Aorta (tissue), 5 donors: ENCODE measurements around the gene CFAP210. TPM values are rescaled to one million over a fixed set of nuclear protein-coding genes. Genes with fewer than 3 reads are reported as not detected.
"Not testable (repeated sequence)": the region's sequence is repeated elsewhere in the genome, so short reads cannot be mapped to it uniquely, and the experiment has no call there.

Experiments
- ATAC-seq: fragments of 200-7000 bp; cut with Tn5 transposase; one replicate; pipeline ENCODE4 v1.9.1; 2022; ENCODE audit warnings: moderate library complexity; ENCODE audit not compliant: low FRiP score
- DNase-seq, 2 donors: peaks; one replicate each; pipeline ENCODE4 v3.0.0-alpha.2; 2020
- H3K27ac ChIP-seq, 2 donors: one replicate each; pipeline ENCODE4 v1.5.1; 2013; ENCODE audit warnings: low read length in 2 of 2, mild to moderate bottlenecking in 2 of 2, moderate library complexity in 2 of 2, control low read depth in 1 of 2, inconsistent platforms in 1 of 2, low read depth in 1 of 2
- H3K27me3 ChIP-seq, 2 donors: one replicate each; pipeline ENCODE4 v1.6.1; 2013; ENCODE audit warnings: control low read depth in 1 of 2, low read length in 1 of 2, mild to moderate bottlenecking in 1 of 2, moderate library complexity in 1 of 2; ENCODE audit not compliant: insufficient read depth in 2 of 2, control insufficient read depth in 1 of 2
- H3K36me3 ChIP-seq, 2 donors: one replicate each; pipeline ENCODE4 v1.6.1; 2013; ENCODE audit warnings: control low read depth in 1 of 2, low read length in 1 of 2, mild to moderate bottlenecking in 1 of 2; ENCODE audit not compliant: insufficient read depth in 2 of 2, control insufficient read depth in 1 of 2
- H3K4me1 ChIP-seq, 2 donors: one replicate each; pipeline ENCODE4 v1.6.1; 2013; ENCODE audit warnings: low read length in 2 of 2, control low read depth in 1 of 2, mild to moderate bottlenecking in 1 of 2, moderate library complexity in 1 of 2; ENCODE audit not compliant: insufficient read depth in 2 of 2, control insufficient read depth in 1 of 2
- H3K4me3 ChIP-seq, 2 donors: one replicate each; pipeline ENCODE4 v1.5.1; 2013; ENCODE audit warnings: low read length in 2 of 2, control low read depth in 1 of 2, mild to moderate bottlenecking in 1 of 2
- H3K9me3 ChIP-seq: one replicate; pipeline ENCODE4 v1.6.1; 2013; ENCODE audit warnings: mild to moderate bottlenecking, low read length; ENCODE audit not compliant: control insufficient read depth
- WGBS, 2 donors: extraction: QIAGEN DNeasy Blood & Tissue Kit; methylation state at CpG; one replicate each; pipeline ENCODE4 v1.1.7; 2013; 5-methylcytosine and 5-hydroxymethylcytosine counted together
- intact Hi-C, 2 donors: fragments of 100-400 bp; cut with DNase I; formaldehyde crosslinking; loops; one replicate each; pipeline versions ENCODE4 v1.14.2 to v1.15.0; 2022
- polyA plus RNA-seq, 2 donors: library from polyadenylated mRNA; stranded (reverse); fragments of 200-250 nt; gene quantifications; one replicate each; pipeline ENCODE4 v1.2.3, GENCODE V29; 2013
- total RNA-seq, 2 donors: library from RNA; stranded (reverse); fragmentation: NEBNext Ultra II Directional; extraction: Animal tissue kit (Norgen Biotek cat#: 25700); gene quantifications; one replicate each; pipeline ENCODE4 v1.2.1, GENCODE V29; 2021
- donor health status: healthy with polysubstance abuse.
- donor health status: Bipolar disorder and iron deficiency.
- donor health status: DM: no; HTN: no; CAD: no.
- donor health status: DM: no; HTN: no; CAD: no.
- donor health status: DM: yes; HTN: yes; CAD: no.

CFAP210 gene
- total and polyA plus RNA-seq, 4 donors, result 0.05 to 0.58 TPM; not detected in 2

DNA sequence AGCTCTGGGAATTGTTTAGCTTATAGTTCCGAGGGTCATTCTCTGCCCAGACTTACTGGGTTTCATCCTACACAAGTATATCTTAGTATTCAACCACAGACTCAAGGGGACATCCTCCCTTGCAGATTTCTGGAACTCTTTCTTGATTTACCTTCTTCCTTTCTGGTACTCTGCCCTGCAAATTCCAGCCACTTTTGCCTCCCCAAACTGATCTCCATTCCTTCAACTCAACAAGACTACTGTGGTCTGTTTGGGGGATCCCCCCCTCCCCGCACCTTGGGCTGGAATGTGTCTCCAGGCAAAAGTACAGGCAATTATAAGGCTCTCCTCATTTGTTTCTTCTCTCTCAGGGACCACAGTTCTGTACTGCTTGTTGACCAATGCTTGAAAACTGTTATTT lies 13.4 kb upstream of the CFAP210 start:
- intact Hi-C loops, result no loop called here
- DNase-seq (no peak), ATAC-seq (no peak)
- Histone ChIP-seq H3K36me3 (peaks cover 0 to 2% of the 10 kb centered on the region in 2 donors), H3K27me3 (no peaks in the 10 kb centered on the region), H3K27ac (no peak overlapping the region), H3K4me3 (no peak overlapping the region), H3K4me1 (no peaks in the 10 kb centered on the region), H3K9me3 (no peaks in the 10 kb centered on the region)
- 62 to 88% methylated on average over 2 of the region's 2 CpGs for WGBS, 2 donors

DNA sequence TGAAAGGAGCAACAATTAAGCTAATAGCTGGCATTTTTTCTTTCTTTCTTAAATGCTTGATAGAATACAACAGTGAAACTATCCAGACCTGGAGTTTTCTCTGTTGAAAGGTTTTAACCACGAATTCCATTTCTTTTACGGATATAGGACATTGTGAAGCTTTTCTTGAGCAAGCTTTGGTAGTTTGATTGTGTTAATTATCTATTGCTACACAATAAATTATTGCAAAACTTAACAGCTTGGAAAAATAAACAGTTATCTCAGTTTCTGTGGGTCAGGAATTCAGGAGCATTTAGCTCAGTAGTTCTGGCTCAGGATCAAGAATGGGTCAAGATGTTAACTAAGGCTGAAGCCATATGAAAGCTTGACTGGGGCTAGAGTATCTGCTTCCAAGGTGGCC lies 11.7 kb upstream of the CFAP210 start:
- WGBS, 2 donors, result 36 to 43% methylated on average over 2 of the region's 2 CpGs
- Histone ChIP-seq H3K36me3 (peaks cover 0 to 2% of the 10 kb centered on the region in 2 donors), H3K27me3 (no peaks in the 10 kb centered on the region), H3K27ac (no peak overlapping the region), H3K4me3 (no peak overlapping the region), H3K9me3 (no peaks in the 10 kb centered on the region), H3K4me1 (no peaks in the 10 kb centered on the region)
- no peak for ATAC-seq
- intact Hi-C loops, result no loop called here
- no peak for DNase-seq

DNA sequence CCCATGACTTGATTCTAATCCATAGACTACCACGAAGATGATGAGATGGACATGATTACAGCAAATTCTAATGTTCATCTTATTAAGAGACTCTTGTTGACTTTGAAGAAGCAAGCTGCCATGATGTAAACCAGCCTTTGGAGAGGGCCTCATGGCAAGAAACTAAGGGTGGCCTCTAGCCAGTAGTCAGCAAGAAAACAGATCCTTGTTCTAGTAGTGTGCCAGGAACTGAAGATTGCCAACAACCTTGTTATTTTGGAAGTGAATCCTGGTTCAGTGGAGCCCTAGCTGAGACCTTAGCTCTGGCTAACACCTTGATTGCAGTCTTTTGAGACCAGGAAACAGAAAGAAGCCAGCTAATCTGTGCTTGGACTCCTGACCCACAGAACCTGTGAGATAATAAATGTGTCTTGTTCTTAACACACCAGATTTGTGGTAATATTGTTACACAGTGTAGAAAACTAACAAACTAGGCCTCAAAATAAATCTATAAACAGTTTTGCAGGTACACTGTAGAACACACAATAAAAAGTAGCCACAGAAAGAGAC lies 10.0 kb upstream of the CFAP210 start:
- intact Hi-C loops, result no loop called here
- H3K36me3 ChIP-seq, result no peaks in the 10 kb centered on the region
- H3K27me3 ChIP-seq, result no peaks in the 10 kb centered on the region
- DNase-seq (no peak), ATAC-seq (no peak)
- H3K4me3 ChIP-seq, result no peak overlapping the region
- no peaks in the 10 kb centered on the region for H3K9me3 ChIP-seq
- no peak overlapping the region for H3K27ac ChIP-seq
- WGBS, 2 donors, result 91 to 92% methylated on average over 1 of the region's 1 CpG
- H3K4me1 ChIP-seq, result no peaks in the 10 kb centered on the region

DNA sequence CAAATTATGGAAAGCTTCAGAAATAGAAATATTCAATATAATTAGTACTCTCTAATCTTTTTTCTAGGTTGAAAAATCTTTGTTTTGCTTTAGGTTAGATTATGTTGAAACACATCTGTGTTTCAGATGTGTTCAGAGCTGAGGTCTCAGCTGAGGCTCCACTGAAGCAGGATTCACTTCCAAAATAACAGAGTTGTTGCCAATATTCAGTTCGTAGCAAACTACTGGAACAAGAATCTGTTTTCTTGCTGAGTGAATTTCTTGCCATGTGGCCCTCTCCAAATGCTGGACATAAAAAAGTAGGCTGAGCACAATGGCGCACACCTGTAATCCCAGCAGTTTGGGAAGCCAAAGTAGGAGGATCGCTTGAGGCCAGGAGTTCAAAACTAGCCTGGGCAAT lies 8.8 kb upstream of the CFAP210 start:
- ATAC-seq (no peak), DNase-seq (no peak)
- Histone ChIP-seq H3K27ac (no peak overlapping the region), H3K36me3 (no peaks in the 10 kb centered on the region), H3K27me3 (no peaks in the 10 kb centered on the region), H3K9me3 (no peaks in the 10 kb centered on the region), H3K4me3 (no peak overlapping the region), H3K4me1 (no peaks in the 10 kb centered on the region)
- 49 to 78% methylated on average over 3 of the region's 3 CpGs for WGBS, 2 donors
- intact Hi-C loops, result no loop called here

DNA sequence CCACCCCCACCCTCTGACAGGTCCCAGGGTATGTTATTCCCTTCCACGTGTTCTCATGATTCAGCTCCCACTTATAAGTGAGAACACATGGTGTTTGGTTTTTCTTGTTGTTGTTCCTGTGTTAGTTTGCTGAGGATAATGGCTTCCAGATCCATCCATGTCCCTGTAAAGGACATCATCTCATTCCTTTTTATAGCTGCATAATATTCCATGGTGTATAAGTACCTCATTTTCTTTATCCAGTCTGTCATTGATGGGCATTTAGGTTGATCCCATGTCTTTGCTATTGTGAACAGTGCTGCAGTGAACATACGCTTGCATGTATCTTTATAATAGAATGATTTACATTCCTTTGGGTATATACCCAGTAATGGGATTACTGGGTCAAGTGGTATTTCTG lies 5.0 kb upstream of the CFAP210 start:
- ATAC-seq, intact Hi-C loops: not testable (repeated sequence)

DNA sequence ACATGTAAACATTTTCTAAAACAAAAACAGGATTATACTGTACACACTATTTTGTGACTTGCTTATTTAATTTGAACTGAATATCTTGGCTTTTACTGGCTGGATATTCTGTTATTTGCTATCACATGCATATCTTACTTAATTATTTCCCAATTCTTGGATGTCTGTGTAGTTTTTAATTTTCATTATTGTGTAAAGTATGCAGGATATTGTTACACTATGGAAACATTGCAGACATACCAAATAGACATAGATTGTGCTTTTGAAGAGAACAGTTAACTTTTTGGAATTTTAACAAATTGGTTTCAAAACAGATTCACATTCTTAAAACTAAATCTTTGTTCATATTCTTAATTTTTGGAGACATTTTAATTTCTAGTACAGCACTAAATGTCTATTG lies 2.2 kb upstream of the CFAP210 start:
- Histone ChIP-seq H3K27me3 (no peaks in the 10 kb centered on the region), H3K4me1 (peaks cover 0 to 3% of the 10 kb centered on the region in 2 donors), H3K9me3 (peaks cover under 1% of the 10 kb centered on the region), H3K27ac (no peak overlapping the region), H3K36me3 (no peaks in the 10 kb centered on the region), H3K4me3 (no peak overlapping the region)
- DNase-seq, result no peak
- intact Hi-C loops, result no loop called here
- no peak for ATAC-seq

More for the DNA sequence above, 5.0 kb upstream of the CFAP210 start:
- not testable (repeated sequence) for H3K4me1 ChIP-seq, H3K27me3 ChIP-seq, H3K4me3 ChIP-seq, H3K36me3 ChIP-seq, H3K27ac ChIP-seq, DNase-seq, H3K9me3 ChIP-seq
- 86 to 96% methylated on average over 2 of the region's 2 CpGs for WGBS, 2 donors

DNA sequence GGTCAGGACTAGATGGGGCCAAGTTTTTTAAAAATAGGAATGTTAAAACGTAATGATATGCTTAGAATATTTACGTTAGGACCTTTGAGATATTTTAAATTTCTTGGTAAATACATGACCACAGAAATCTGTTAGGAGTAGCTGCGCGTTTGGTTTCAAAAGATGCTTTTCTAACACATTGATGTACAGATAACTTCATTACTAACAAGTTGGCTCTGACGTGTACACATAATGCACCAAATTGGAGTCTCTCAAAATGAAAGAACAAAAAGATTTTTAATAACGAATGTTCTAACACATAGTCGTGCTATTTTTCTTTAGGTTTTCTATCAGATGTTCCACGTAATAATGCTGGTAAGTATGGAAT lies 672 bp upstream of the CFAP210 start:
- no peak overlapping the region for H3K27ac ChIP-seq

DNA sequence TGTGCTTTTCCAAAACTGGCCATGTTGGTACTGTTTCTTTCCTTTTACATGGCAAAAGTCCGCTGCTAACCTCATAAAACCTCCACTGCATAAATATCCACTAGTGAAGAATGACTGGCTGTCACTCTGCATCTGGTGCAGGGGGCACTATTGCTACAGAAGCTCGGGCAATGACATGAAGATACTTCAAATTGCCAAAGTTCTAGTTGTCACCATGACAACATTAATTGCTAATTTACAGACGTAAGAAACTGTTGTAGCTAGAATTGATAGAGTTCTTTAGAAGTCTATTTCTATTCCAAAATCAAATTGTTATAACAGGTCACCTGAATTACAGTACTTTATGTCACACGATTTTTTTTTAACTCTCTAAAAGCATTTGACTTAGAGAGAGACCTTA lies 845 bp downstream of the CFAP210 start:
- H3K27me3 ChIP-seq, result no peaks in the 10 kb centered on the region
- peaks cover 0 to 3% of the 10 kb centered on the region in 2 donors for H3K4me1 ChIP-seq
- no peaks in the 10 kb centered on the region for H3K36me3 ChIP-seq
- no peak overlapping the region for H3K4me3 ChIP-seq
- ATAC-seq (no peak), DNase-seq (no peak)
- WGBS, 2 donors, result 10% methylated on average over 4 of the region's 4 CpGs
- peaks cover 1% of the 10 kb centered on the region for H3K9me3 ChIP-seq
- intact Hi-C loops, result no loop called here
- no peak overlapping the region for H3K27ac ChIP-seq

More for the DNA sequence above, 672 bp upstream of the CFAP210 start:
- ATAC-seq, result no peak
- no peaks in the 10 kb centered on the region for H3K27me3 ChIP-seq
- DNase-seq, result no peak
- 27% methylated on average over 8 of the region's 8 CpGs for WGBS, 2 donors
- intact Hi-C loops, result no loop called here
- peak overlapping the region; percentile 45 to 91 for H3K4me3 ChIP-seq
- H3K36me3 ChIP-seq, result no peaks in the 10 kb centered on the region
- H3K4me1 ChIP-seq, result peaks cover 0 to 3% of the 10 kb centered on the region in 2 donors
- H3K9me3 ChIP-seq, result peaks cover 1% of the 10 kb centered on the region

DNA sequence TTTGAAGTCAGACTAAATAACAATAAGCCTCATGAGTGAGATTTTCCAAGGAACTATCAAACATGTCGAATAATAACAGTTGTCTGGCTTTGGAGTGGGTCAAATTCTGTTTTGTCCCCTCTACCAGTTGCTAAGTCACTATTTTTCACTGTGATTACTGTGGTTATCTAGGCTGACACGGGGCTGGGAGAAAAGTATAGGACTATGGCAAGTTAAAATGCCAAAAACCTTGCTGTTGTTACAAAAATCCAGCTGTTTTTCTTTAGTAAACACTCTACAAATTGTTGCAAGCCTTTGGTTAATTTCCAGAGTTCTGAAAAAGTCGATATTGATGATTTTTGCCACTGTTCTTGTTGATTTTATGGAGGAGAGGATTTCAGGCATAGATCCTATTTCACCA lies 1.5 kb downstream of the CFAP210 start:
- no peak overlapping the region for H3K4me3 ChIP-seq
- H3K27ac ChIP-seq, result no peak overlapping the region
- WGBS, 2 donors, result 66 to 69% methylated on average over 3 of the region's 3 CpGs
- H3K9me3 ChIP-seq, result peaks cover 1% of the 10 kb centered on the region
- H3K4me1 ChIP-seq, result peaks cover 0 to 3% of the 10 kb centered on the region in 2 donors
- ATAC-seq (no peak), DNase-seq (no peak)
- no peaks in the 10 kb centered on the region for H3K27me3 ChIP-seq
- no peaks in the 10 kb centered on the region for H3K36me3 ChIP-seq
- intact Hi-C loops, result no loop called here
